ENCODE results near the gene SAA1.

SAA1 gene

GRCh38 chr11:18310800-18311340, 44.8 kb downstream of the SAA1 start:
- peak in 1 of 2 experiments; percentile 80 for DNase-seq (ENCODE audit: low read depth in 1 of 2, low spot score in 1 of 2)
- Histone ChIP-seq H3K27ac (replicated peaks) (peak overlapping the region; percentile 59), H3K4me3 (replicated peaks; ENCODE audit: insufficient read depth, low read length) (no peak overlapping the region), H3K27me3 (ENCODE audit: insufficient read depth, poor library complexity, severe bottlenecking) (no peaks in the 10 kb centered on the region)
- no peak for TF ChIP-seq CTCF (IDR thresholded peaks at IDR 0.05; ENCODE audit: insufficient read depth, low read length)
- TF ChIP-seq GABPA (IDR thresholded peaks at IDR 0.05; ENCODE audit: low read depth) = no peak
- no peak; the same call in 1 of the 2 replicates for TF ChIP-seq POLR2AphosphoS5 (IDR thresholded peaks at IDR 0.05; ENCODE audit: low read depth)
- TF ChIP-seq REST (IDR thresholded peaks at IDR 0.05; ENCODE audit: insufficient replicate concordance, low read depth) = no peak
- TF ChIP-seq SPI1 (IDR thresholded peaks at IDR 0.05; ENCODE audit: borderline replicate concordance, low read depth) = no peak

GRCh38 chr11:18312012-18312411, 45.9 kb downstream of the SAA1 start:
- no peak for DNase-seq (ENCODE audit: low read depth in 1 of 2, low spot score in 1 of 2)
- H3K27me3 ChIP-seq (ENCODE audit: insufficient read depth, poor library complexity, severe bottlenecking) = no peaks in the 10 kb centered on the region
- no peak overlapping the region for H3K27ac ChIP-seq (replicated peaks)
- no peak overlapping the region for H3K4me3 ChIP-seq (replicated peaks; ENCODE audit: insufficient read depth, low read length)
- TF ChIP-seq REST (IDR thresholded peaks at IDR 0.05; ENCODE audit: insufficient replicate concordance, low read depth) = no peak
- no peak for TF ChIP-seq POLR2AphosphoS5 (IDR thresholded peaks at IDR 0.05; ENCODE audit: low read depth)
- no peak for TF ChIP-seq SPI1 (IDR thresholded peaks at IDR 0.05; ENCODE audit: borderline replicate concordance, low read depth)
- no peak for TF ChIP-seq GABPA (IDR thresholded peaks at IDR 0.05; ENCODE audit: low read depth)
- TF ChIP-seq CTCF (IDR thresholded peaks at IDR 0.05; ENCODE audit: insufficient read depth, low read length) = no peak

GRCh38 chr11:18312663-18313420, 46.8 kb downstream of the SAA1 start:
- no peak for DNase-seq (ENCODE audit: low read depth in 1 of 2, low spot score in 1 of 2)
- H3K27ac ChIP-seq (replicated peaks) = no peak overlapping the region

More at GRCh38 chr11:18312663-18313420, 46.8 kb downstream of the SAA1 start:
- TF ChIP-seq SPI1 (IDR thresholded peaks at IDR 0.05; ENCODE audit: borderline replicate concordance, low read depth) (peak; percentile 62; the same call in 1 of the 2 replicates), REST (IDR thresholded peaks at IDR 0.05; ENCODE audit: insufficient replicate concordance, low read depth) (no peak)
- Histone ChIP-seq H3K4me3 (replicated peaks; ENCODE audit: insufficient read depth, low read length) (no peak overlapping the region), H3K27me3 (ENCODE audit: insufficient read depth, poor library complexity, severe bottlenecking) (no peaks in the 10 kb centered on the region)
